GM10847 (cell line): Measurements from ENCODE around the gene AGER.
A peak's percentile ranks its signal among the peaks of the same experiment; 100 is the strongest.

ENCODE experiments used
- POLR2A ChIP-seq: IDR thresholded peaks from 2 replicates; pipeline ENCODE4 v1.6.1; 2011; ENCODE audit not compliant: insufficient read length; ENCODE audit errors: extremely low read depth

AGER gene

DNA sequence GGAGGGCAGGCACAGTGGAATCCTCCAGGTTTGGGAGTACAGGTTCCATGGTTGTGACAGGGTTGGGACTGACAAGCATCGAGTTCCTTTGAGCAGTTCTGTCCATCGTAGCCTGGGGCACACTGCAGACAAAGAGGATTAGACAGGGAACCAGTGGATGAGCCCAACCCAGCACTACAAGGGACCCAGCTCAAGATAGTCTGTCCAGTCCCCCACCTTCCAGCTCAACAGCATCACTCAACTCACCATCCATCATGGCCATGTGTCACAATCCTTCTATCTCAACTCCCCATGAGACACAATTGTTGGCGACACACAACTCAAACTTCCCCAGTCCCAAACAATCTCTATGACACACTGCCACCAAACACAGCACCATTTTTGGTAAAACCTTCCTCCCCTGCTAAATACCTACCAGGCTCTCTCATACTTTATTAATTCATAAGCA, 20.2 kb upstream of the AGER start:
- TF ChIP-seq POLR2A: no peak

DNA sequence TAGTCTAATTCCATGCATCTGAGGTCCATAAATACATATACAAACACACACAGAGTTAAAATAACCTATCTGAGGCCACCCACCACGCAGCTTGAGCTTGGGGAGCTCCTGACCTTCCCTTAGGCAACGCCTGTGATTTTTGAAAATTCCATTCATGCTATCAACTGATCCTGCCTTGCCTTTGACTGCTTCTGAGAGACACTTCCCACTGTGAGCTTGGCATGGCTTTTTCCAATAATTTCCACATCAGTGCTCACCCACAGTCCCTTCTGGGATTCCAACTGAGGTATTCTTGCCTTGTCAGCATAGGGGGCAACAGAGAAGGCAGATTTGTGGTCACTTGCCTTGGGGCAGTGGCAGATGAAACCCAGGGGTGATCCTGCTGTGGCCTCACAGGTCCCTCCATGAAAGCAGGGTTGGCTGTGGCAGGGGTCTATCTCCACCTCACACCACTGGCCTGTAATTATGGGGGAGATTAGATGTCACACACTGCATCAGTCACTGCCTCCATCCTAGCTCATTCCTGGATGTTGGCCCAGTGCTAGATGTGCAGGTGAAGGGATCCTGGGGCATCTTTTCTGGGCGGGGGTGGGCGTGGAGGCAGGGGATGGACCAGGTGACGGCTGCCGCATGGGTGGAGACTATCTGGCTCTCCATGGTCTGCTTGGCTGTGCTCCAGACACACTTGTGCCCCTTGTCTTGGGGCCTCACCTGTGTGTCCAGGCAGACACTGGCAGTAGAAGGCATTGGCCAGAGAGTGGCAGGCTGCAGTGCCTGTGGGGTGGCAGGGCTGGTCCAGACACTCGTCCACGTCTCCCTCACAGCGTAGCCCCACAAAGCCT, 19.6 kb upstream of the AGER start:
- no peak for TF ChIP-seq POLR2A

DNA sequence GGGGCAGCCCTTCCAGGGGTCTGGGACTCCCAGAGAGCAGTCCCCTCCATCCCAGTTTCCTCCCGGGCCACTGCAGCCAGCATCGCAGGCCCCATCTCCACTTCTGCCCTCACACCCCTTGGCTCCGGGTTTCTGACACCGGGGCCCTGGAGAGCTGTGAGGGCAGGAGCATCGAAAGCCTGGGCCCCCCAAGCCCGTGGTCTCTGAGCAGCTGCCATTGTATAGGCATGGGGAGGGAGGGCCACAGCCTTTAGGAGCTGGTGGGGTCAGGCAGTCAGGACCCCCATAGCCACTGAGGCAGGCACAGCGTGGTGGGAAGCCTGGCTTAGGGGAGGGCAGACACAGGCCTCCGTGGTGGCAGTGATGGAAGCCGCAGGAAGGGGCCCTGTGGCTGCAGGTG, 18.1 kb upstream of the AGER start:
- TF ChIP-seq POLR2A: no peak

- no peak for TF ChIP-seq POLR2A
These were observed 16.8 kb upstream of the AGER start for GRCh38 chr6:32200711-32201475.

DNA sequence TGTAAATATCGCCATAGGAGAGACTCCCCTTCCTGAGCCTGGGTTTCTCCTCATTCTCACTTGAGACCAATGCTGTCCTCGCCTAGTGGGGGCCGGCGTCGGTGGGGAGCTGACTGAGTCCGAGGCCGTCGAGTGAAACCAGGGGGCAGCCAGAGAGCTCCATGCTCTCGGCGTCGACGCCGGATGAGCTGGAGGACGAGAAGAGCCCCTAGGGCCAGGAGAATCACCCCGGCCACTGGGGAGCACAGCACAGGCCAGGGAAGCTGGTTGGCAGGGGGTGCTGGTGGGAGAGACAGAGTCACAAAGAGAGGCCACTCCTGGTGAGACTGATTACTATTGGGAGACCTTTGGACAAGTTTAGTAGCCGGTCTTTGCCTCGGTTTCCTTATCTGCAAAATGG, 14.8 kb upstream of the AGER start:
- no peak for TF ChIP-seq POLR2A

DNA sequence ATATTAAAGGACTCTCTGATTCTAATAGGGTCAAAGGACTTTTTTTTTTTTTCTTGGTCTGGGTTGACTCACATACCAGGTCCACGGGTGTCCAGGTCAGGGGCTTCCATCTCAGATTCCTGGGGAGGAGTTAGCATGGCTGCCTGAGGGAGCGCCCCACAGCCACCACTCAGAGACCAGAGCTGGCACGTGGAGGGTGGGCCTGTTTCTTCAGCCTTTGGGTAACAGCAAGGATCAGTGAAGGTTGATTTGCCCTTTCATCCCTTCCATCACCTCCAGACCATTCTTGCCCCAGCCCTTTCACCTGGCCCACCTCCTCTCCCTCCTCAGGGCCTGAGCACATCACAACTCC, 14.3 kb upstream of the AGER start:
- TF ChIP-seq POLR2A: no peak

DNA sequence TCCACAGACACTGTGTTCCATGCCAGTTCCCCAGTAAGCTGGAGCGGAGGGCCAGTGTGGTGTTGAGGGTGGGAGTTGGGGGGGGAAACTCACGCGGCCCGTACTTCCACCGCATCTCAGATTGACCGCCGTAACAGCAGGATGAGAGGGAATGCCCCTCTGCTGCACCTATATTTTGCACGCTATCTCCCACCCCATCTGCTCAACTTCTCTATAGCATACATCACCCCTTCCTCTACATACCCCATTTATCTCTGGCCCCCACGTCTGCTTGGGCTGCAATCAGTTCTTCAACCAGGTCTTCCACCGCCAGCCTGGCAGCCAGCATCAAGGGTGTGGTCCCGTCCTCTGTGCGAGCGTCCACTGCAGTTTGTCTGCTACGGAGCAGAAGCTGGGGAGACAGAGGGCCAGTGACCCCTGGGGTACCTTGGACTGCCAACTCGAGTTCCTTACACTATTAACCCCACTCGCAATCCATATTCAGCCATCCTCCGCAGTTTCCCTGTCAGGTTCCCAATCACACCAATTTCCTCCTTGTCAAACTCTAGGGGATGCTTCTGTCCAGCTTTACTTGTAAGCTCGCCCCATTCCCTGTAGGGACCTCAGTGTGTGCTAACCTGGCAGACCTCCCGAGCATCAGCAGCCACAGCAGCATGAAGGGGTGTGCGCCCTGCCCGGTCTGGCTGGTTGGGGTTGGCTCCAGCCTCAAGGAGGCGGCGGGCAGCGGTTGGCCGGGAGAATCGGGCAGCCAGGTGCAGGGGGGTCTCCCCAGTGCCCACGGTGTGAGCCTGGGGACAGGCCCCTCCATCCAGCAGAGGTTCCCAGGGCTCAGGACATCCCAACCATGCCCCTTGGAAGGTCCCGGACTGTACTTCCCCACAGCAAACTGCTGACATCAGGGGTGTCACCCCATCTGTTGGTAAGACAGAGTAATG, 12.9 kb upstream of the AGER start:
- TF ChIP-seq POLR2A: no peak

GRCh38 chr6:32195902-32196681, 12.0 kb upstream of the AGER start:
- TF ChIP-seq POLR2A: peak; percentile 88

GRCh38 chr6:32195652-32195901, 11.5 kb upstream of the AGER start:
- TF ChIP-seq POLR2A: no peak

- peak; percentile 48 for TF ChIP-seq POLR2A
These were observed 11.0 kb upstream of the AGER start for GRCh38 chr6:32194825-32195651.

GRCh38 chr6:32194388-32194787, 10.3 kb upstream of the AGER start:
- TF ChIP-seq POLR2A: no peak

- peak; percentile 26 for TF ChIP-seq POLR2A
These were observed 8.6 kb upstream of the AGER start, which contains the start of gene GPSM3 for GRCh38 chr6:32192608-32193039. Gene GPSM3 (minus strand): TSS chr6:32192643. CDS start chr6:32192513, 130 bp downstream.

DNA sequence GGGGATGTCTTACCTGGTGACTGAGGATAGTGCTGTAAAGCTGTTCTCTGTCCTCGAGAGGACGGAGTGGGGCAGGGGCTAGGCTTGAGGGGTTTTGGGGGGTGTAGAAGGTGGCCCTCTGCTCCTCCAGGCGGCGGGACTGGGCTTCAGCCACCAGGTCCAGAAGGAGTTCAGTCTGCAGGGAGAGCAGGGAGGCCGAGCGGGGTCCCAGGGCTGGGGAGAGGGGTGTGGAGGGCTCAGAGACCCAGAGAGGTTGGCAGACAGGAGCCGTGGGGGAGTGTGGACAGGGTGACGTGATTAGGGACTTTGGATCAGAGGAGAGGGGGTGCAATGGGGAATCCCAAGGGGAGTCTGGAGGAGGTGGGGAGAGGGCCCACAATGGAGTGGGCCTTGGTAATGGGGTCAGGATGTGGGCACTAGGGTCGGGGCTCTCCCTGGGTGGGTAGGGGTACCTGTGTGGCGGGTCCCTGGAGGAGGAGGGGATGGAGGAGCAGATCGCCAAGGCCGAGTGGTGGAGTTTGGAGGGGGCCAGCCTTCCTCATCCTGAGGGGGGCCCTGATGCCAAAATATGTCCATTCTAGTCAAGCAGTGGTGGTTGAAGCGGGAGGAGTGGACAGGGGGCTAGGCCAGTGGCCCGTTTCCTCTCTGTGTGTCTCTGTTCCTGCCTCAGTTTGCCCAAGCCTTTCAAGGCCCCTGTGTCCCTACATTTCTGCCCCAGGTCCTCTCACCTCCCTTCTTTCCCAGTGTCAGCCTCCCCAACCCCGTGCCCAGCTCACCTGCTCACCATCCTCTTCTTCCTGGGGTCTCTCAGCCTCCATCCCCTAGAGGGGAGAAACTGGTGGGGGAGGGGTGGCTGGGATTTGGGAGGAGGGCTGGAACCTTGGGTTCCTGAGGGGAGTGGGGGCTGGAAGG, 7.9 kb upstream of the AGER start:
- TF ChIP-seq POLR2A: no peak
